CD8-positive, alpha-beta memory T cell (primary cell): ENCODE results near the gene PDSS2. TPM values are rescaled to one million over a fixed set of nuclear protein-coding genes. Genes with fewer than 3 reads are reported as not detected.

Experiments
- CTCF ChIA-PET: fragments of 350-600 bp; sonication (Branson Sonifier 250); formaldehyde crosslinking; loops from one replicate; lab custom pipeline; 2021; ENCODE audit warnings: antibody characterized with exemption; lab: Charles Lee
- POLR2A ChIA-PET: fragments of 350-600 bp; sonication (Branson Sonifier 250); formaldehyde crosslinking; loops from one replicate; lab custom pipeline; 2021; ENCODE audit warnings: antibody characterized with exemption; lab: Charles Lee
- DNase-seq, 5 donors: peaks; one replicate each; pipeline versions ENCODE4 v3.0.0 to v3.0.0-alpha.2; 2020 to 2022; ENCODE audit warnings: mixed read lengths in 1 of 5
- H3K27ac ChIP-seq: one replicate; pipeline ENCODE4 v1.7.0; 2013; ENCODE audit warnings: low read depth, mild to moderate bottlenecking, low read length, moderate library complexity
- H3K27me3 ChIP-seq: 2 replicates; pipeline ENCODE4 v1.7.0; 2013; ENCODE audit warnings: low read length, mild to moderate bottlenecking; ENCODE audit not compliant: insufficient read depth, poor library complexity, severe bottlenecking
- H3K36me3 ChIP-seq: 2 replicates; pipeline ENCODE4 v1.7.0; 2013; ENCODE audit warnings: mild to moderate bottlenecking, low read length, moderate library complexity; ENCODE audit not compliant: insufficient read depth
- H3K4me1 ChIP-seq: 2 replicates; pipeline ENCODE4 v1.7.0; 2013; ENCODE audit warnings: mild to moderate bottlenecking, low read length, moderate library complexity; ENCODE audit not compliant: insufficient read depth
- H3K4me3 ChIP-seq: 2 replicates; pipeline ENCODE4 v1.7.0; 2013; ENCODE audit warnings: mild to moderate bottlenecking, low read length
- H3K9me3 ChIP-seq: 2 replicates; pipeline ENCODE4 v1.7.0; 2013; ENCODE audit warnings: mild to moderate bottlenecking, low read length
- H3K27ac Mint-ChIP-seq, 8 donors: one replicate each; pipeline ENCODE4 v1.8.0; 2020 to 2021; ENCODE audit warnings: mixed read lengths in 8 of 8, mild to moderate bottlenecking in 6 of 8, inconsistent platforms in 3 of 8, moderate library complexity in 3 of 8
- H3K27me3 Mint-ChIP-seq, 2 donors: one replicate each; pipeline ENCODE4 v1.8.0; 2020 to 2021; ENCODE audit warnings: mixed read lengths in 2 of 2, mild to moderate bottlenecking in 1 of 2, moderate library complexity in 1 of 2
- H3K36me3 Mint-ChIP-seq, 3 donors: one replicate each; pipeline ENCODE4 v1.8.0; 2020 to 2021; ENCODE audit warnings: mixed read lengths in 3 of 3, inconsistent platforms in 1 of 3, mild to moderate bottlenecking in 1 of 3
- H3K4me1 Mint-ChIP-seq, 3 donors: one replicate each; pipeline ENCODE4 v1.8.0; 2020 to 2021; ENCODE audit warnings: mixed read lengths in 3 of 3, inconsistent platforms in 1 of 3, mild to moderate bottlenecking in 1 of 3
- H3K4me3 Mint-ChIP-seq, 7 donors: one replicate each; pipeline ENCODE4 v1.8.0; 2020 to 2021; ENCODE audit warnings: mixed read lengths in 7 of 7, mild to moderate bottlenecking in 6 of 7, moderate library complexity in 4 of 7, inconsistent platforms in 2 of 7
- H3K9me3 Mint-ChIP-seq, 5 donors: one replicate each; pipeline ENCODE4 v1.8.0; 2020 to 2022; ENCODE audit warnings: mixed read lengths in 5 of 5, mild to moderate bottlenecking in 3 of 5, moderate library complexity in 2 of 5, inconsistent platforms in 1 of 5
- polyA plus RNA-seq: library from polyadenylated mRNA; unstranded; fragments of 300-500 nt; fragmentation: Illumina TruSeq; gene quantifications from one replicate; pipeline ENCODE4 v1.2.3, GENCODE V29; 2021
- total RNA-seq, 2 experiments: library from RNA; stranded (reverse); gene quantifications; one replicate each; pipeline ENCODE4 v1.2.3, GENCODE V29; 2021

The PDSS2 gene
- total and polyA plus RNA-seq, 3 experiments from 2014 or later = 13.4 to 14.2 (median 13.7) TPM

DNA sequence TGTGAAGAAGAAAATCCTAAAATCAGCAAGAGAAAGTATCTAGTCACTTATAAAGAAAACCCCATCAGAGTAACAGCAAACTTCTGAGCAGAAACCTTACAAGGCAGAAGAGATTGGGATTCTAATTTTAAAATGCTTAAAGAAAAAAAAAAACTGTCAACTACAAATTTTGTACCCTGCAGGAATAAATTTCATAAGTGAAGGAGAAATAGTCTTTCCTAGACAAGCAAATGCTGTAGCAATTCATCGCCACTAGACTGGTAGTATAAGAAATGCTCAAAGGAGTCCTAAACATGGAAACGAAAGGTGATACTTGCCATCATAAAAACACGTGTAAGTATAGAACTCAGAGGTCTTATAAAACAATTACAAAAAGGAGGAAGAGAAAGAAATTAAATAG lies 54.4 kb downstream of the PDSS2 start:
- CTCF ChIA-PET = no interaction called here
- Histone ChIP-seq H3K9me3 (peaks cover 13% of the 10 kb centered on the region), H3K27ac (no peak overlapping the region), H3K4me3 (no peak overlapping the region), H3K27me3 (no peaks in the 10 kb centered on the region), H3K36me3 (no peaks in the 10 kb centered on the region), H3K4me1 (no peaks in the 10 kb centered on the region)
- DNase-seq = no peak
- POLR2A ChIA-PET = no interaction called here
- H3K36me3 Mint-ChIP-seq = peaks cover 19 to 55% (median 47%) of the 10 kb centered on the region in 3 donors
- no peaks in the 10 kb centered on the region for H3K27me3 Mint-ChIP-seq
- H3K4me3 Mint-ChIP-seq = no peak overlapping the region
- peaks cover 0 to 12% (median 5%) of the 10 kb centered on the region in 3 donors for H3K4me1 Mint-ChIP-seq
- peaks cover 23 to 55% (median 42%) of the 10 kb centered on the region in 5 donors for H3K9me3 Mint-ChIP-seq
- no peak overlapping the region for H3K27ac Mint-ChIP-seq

DNA sequence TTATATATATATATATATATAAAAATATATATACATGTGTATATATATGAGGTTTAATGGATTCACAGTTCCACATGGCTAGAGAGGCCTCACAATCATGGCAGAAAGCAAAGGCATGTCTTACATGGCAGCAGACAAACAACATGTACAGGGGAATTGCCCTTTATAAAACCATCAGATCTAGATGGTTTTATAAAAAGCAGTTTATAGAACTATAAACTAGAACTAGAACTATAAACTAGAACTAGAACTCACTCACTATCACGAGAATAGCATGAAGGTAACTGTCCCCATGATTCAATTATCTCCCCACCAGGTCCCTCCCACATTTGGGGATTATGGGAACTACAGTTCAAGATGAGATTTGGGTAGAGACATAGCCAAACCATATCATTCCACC lies 56.8 kb downstream of the PDSS2 start:
- Histone ChIP-seq H3K36me3 (no peaks in the 10 kb centered on the region), H3K27ac (no peak overlapping the region), H3K27me3 (no peaks in the 10 kb centered on the region), H3K4me1 (no peaks in the 10 kb centered on the region), H3K9me3 (peaks cover 13% of the 10 kb centered on the region), H3K4me3 (no peak overlapping the region)
- DNase-seq = no peak
- ChIA-PET CTCF (no interaction called here), POLR2A (no interaction called here)
- Mint-ChIP-seq H3K4me3 (no peak overlapping the region), H3K27me3 (no peaks in the 10 kb centered on the region), H3K4me1 (peaks cover 0 to 5% (median 4%) of the 10 kb centered on the region in 3 donors), H3K27ac (no peak overlapping the region), H3K36me3 (peaks cover 24 to 79% (median 53%) of the 10 kb centered on the region in 3 donors), H3K9me3 (peaks cover 23 to 67% (median 42%) of the 10 kb centered on the region in 5 donors)

DNA sequence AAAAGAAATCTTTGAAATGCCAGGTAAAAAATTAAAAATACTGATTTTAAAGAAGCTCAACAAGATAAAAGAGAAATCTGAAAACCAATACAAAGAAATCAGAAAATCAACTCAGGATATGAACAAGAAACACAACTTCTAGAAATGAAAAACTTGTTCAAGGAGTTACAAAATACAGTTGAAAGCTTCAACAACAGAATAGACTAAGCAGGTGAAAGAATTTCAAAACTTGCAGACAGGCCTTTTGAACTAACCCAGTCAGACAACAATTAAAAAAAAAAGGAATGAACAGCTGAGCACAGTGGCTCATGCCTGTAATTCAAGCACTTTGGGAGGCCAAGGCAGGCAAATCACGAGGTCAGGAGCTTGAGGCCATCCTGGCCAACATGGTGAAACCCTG lies 57.8 kb downstream of the PDSS2 start:
- Histone ChIP-seq H3K27me3 (no peaks in the 10 kb centered on the region), H3K36me3 (no peaks in the 10 kb centered on the region), H3K4me3 (no peak overlapping the region), H3K27ac (no peak overlapping the region), H3K9me3 (peaks cover 13% of the 10 kb centered on the region), H3K4me1 (no peaks in the 10 kb centered on the region)
- no peaks in the 10 kb centered on the region for H3K27me3 Mint-ChIP-seq
- DNase-seq = no peak
- ChIA-PET POLR2A (no interaction called here), CTCF (no interaction called here)
- no peak overlapping the region for H3K27ac Mint-ChIP-seq
- H3K4me3 Mint-ChIP-seq = no peak overlapping the region
- H3K9me3 Mint-ChIP-seq = peaks cover 23 to 61% (median 43%) of the 10 kb centered on the region in 5 donors
- peaks cover 0 to 2% (median 0%) of the 10 kb centered on the region in 3 donors for H3K4me1 Mint-ChIP-seq
- H3K36me3 Mint-ChIP-seq = peaks cover 21 to 77% (median 50%) of the 10 kb centered on the region in 3 donors

DNA sequence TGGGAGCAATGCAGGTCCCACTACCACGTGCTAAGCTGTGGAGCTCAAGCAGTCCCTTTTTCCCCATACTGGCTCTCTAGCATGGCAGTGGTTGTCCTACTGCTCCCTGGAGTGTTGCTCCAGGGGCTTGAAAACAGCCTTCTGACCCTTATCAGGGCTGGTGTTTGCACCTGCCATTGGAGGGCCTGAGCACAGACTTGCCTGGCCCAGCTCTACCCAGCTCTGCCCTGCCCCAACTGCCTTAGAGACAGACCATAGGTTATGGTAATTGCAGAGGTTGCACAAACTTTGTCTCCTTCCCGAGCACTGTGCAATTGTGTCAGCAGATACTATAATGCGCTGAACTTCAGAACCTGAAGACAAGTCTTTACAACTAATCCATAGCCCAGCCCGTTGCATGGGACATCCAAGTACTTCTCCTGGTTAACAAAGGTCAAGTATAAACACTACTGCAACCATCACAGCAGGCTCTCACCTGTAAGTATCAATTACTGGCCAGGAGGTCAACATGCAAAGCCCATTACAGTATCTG lies 58.7 kb downstream of the PDSS2 start:
- no peaks in the 10 kb centered on the region for H3K4me1 ChIP-seq

DNA sequence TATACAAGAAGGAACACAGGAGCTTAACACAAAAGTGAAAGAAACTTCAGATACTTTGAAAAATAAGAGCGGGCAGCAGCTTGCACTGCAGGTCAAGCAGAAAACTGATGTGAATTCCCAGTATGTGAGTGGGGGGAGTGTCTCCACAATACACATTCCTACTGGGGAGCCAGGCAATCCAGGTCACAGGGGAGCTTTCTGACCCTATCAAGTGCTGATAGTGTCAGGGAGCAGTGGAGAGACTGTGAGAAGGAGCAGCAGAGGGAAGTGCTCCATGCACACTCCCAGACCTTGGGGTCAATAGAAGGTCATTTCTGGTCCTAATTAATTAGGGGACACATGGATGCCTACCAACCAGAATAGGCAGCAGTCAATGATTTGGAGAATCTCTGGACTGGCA lies 59.4 kb downstream of the PDSS2 start:
- Mint-ChIP-seq H3K27me3 (no peaks in the 10 kb centered on the region), H3K4me3 (no peak overlapping the region), H3K9me3 (peaks cover 27 to 64% (median 44%) of the 10 kb centered on the region in 5 donors), H3K27ac (no peak overlapping the region), H3K4me1 (peaks cover 0 to 2% (median 0%) of the 10 kb centered on the region in 3 donors), H3K36me3 (peaks cover 25 to 84% (median 55%) of the 10 kb centered on the region in 3 donors)
- Histone ChIP-seq H3K4me1 (no peaks in the 10 kb centered on the region), H3K36me3 (no peaks in the 10 kb centered on the region), H3K27ac (no peak overlapping the region), H3K27me3 (no peaks in the 10 kb centered on the region), H3K4me3 (no peak overlapping the region), H3K9me3 (peaks cover 11% of the 10 kb centered on the region)
- CTCF ChIA-PET = no interaction called here
- POLR2A ChIA-PET = no interaction called here
- DNase-seq = no peak

More for the DNA sequence above, 58.7 kb downstream of the PDSS2 start:
- H3K4me3 Mint-ChIP-seq = no peak overlapping the region
- no peak overlapping the region for H3K27ac Mint-ChIP-seq
- Histone ChIP-seq H3K27me3 (no peaks in the 10 kb centered on the region), H3K36me3 (no peaks in the 10 kb centered on the region), H3K4me3 (no peak overlapping the region), H3K9me3 (peaks cover 13% of the 10 kb centered on the region), H3K27ac (no peak overlapping the region)
- no peak for DNase-seq
- H3K4me1 Mint-ChIP-seq = peaks cover 0 to 2% (median 0%) of the 10 kb centered on the region in 3 donors
- H3K9me3 Mint-ChIP-seq = peaks cover 26 to 63% (median 44%) of the 10 kb centered on the region in 5 donors
- ChIA-PET CTCF (no interaction called here), POLR2A (no interaction called here)
- H3K27me3 Mint-ChIP-seq = no peaks in the 10 kb centered on the region
- H3K36me3 Mint-ChIP-seq = peaks cover 26 to 83% (median 55%) of the 10 kb centered on the region in 3 donors

DNA sequence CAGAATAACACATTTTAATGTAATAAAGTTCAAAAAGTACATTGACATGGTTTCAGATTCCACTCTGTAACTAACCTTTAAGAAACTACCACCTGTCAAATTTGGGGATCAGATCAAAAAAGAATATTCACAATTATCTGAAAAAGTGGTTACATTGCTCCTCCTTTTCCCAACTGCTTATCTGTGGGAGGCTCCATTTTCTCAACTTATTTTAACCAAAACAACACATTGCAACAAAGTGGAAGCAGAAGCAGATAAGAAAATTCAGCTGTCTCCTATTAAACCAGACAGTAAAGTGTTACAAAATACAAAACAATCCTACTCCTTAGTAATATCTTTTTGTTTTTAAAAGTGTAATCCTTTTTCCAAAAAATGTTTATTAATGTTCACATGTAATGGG lies 61.4 kb downstream of the PDSS2 start:
- H3K9me3 ChIP-seq = peaks cover 10% of the 10 kb centered on the region
- Mint-ChIP-seq H3K9me3 (peaks cover 33 to 58% (median 39%) of the 10 kb centered on the region in 5 donors), H3K27ac (no peak overlapping the region), H3K4me3 (no peak overlapping the region), H3K36me3 (peaks cover 30 to 84% (median 46%) of the 10 kb centered on the region in 3 donors), H3K27me3 (no peaks in the 10 kb centered on the region), H3K4me1 (no peaks in the 10 kb centered on the region)
- no peak for DNase-seq
- no peak overlapping the region for H3K27ac ChIP-seq
- H3K4me1 ChIP-seq = no peaks in the 10 kb centered on the region
- no peaks in the 10 kb centered on the region for H3K27me3 ChIP-seq
- ChIA-PET CTCF (no interaction called here), POLR2A (no interaction called here)
- no peak overlapping the region for H3K4me3 ChIP-seq
- H3K36me3 ChIP-seq = no peaks in the 10 kb centered on the region

DNA sequence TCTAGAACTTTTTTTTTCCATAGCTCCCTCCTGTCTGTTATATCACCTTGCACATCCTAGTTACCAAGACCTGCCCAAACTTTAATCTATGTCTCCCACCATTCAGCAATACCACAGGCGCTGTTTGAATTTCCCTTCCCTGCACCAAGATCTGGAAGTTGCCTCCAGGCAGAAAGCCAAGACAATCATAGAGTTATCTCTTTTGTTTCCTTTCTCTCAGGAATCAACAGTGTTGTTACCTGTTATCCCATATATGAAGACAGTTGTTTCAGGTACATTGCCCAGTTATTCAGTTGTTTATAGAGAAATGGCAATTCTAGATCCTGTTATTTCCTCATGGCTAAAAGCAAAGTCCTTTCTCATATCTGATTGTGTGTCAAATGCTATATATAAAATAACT lies 63.2 kb downstream of the PDSS2 start:
- peaks cover 27 to 79% (median 35%) of the 10 kb centered on the region in 3 donors for H3K36me3 Mint-ChIP-seq
- Histone ChIP-seq H3K36me3 (no peaks in the 10 kb centered on the region), H3K4me1 (no peaks in the 10 kb centered on the region), H3K27ac (no peak overlapping the region), H3K27me3 (no peaks in the 10 kb centered on the region), H3K4me3 (no peak overlapping the region), H3K9me3 (peaks cover 5% of the 10 kb centered on the region)
- no peak overlapping the region for H3K27ac Mint-ChIP-seq
- DNase-seq = no peak
- peaks cover 26 to 50% (median 31%) of the 10 kb centered on the region in 5 donors for H3K9me3 Mint-ChIP-seq
- no peaks in the 10 kb centered on the region for H3K27me3 Mint-ChIP-seq
- no peak overlapping the region for H3K4me3 Mint-ChIP-seq
- ChIA-PET POLR2A (no interaction called here), CTCF (no interaction called here)
- no peaks in the 10 kb centered on the region for H3K4me1 Mint-ChIP-seq

DNA sequence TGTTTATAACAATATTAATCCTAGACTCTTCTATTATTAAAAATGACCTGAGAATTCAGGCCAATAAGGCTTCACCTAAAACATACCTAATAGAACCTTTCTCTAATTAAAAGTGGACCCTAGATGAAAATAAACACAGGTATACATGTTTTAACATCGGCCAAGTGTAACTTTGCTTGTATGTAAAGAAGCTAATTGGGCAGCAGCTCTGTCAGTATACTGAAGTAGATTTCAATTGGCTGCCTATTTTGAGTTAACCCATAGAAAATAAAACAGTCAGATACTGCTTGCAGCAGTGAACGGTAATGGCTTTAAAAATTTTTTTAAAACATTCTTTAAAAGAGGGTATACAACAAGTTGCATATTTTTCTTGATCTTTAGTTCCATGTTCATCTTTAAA lies 67.3 kb downstream of the PDSS2 start:
- ChIA-PET CTCF (no interaction called here), POLR2A (interaction anchor here (0.5 kb wide), 1 partner anchor 11 kb away, joined by 3 read pairs; no protein-coding TSS in a partner anchor)
- H3K9me3 ChIP-seq = peaks cover 5% of the 10 kb centered on the region
- Mint-ChIP-seq H3K4me3 (no peak overlapping the region), H3K9me3 (peaks cover 20 to 33% (median 26%) of the 10 kb centered on the region in 5 donors), H3K27me3 (no peaks in the 10 kb centered on the region), H3K27ac (no peak overlapping the region), H3K4me1 (peaks cover 3 to 8% (median 5%) of the 10 kb centered on the region in 3 donors), H3K36me3 (peaks cover 20 to 60% (median 20%) of the 10 kb centered on the region in 3 donors)
- DNase-seq = no peak
- no peaks in the 10 kb centered on the region for H3K27me3 ChIP-seq
- no peaks in the 10 kb centered on the region for H3K4me1 ChIP-seq
- H3K36me3 ChIP-seq = no peaks in the 10 kb centered on the region
- H3K27ac ChIP-seq = no peak overlapping the region
- no peak overlapping the region for H3K4me3 ChIP-seq
